HL-60/S4 treated with phorbol 12-myristate 13-acetate at 8.2 ng/mL for 4 days and 3 days (cell line): ENCODE data around the gene SFRP2.

Experiments
- in situ Hi-C: fragments of 300-500 bp; cut with MboI; formaldehyde crosslinking; loops from 2 replicates; pipeline ENCODE4 v1.15.0; 2022; ENCODE audit warnings: low sequenced_read_pairs

The SFRP2 gene

GRCh38 chr4:153773236-153773690 is 15.6 kb downstream of the SFRP2 start:
- in situ Hi-C loops, result no loop called here

DNA sequence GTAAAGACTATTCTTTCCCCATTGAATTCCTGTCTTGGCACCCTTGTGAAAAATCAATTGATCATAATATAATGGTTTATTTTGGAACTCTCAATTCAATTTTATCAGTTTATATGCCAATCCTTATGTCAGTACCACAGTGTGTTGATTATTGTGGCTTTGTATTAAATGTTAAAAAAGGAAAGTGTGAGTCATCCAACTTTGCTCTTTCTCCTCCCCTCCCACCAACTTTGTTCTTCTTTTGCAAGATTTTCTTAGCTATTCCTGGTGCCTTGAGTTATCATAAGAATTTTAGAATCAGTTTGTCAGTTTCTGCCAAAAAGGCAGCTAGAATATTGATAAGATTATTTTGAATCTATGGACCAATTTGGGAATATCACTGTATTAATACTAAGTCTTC is 17.8 kb downstream of the SFRP2 start:
- in situ Hi-C loops, result no loop called here

DNA sequence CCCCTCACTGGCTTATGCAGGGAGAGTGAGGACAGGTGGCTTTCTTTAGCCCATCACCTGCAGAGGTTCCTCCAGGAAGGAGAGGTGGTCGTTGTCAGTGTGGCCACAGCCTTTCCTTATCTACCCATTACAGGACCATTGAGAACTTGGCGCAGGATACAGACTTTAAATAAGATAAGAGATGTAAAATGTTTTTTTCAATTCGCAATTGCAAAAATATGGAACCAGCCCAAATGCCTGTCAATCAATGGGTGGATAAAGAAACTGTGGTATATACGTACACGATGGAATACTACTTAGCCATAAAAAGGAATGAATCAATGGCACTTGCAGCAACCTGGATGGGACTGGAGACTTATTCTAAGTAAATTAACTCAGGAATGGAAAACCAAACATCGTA is 22.1 kb downstream of the SFRP2 start:
- in situ Hi-C loops, result no loop called here

GRCh38 chr4:153765894-153766293 is 23.0 kb downstream of the SFRP2 start:
- in situ Hi-C loops, result no loop called here

DNA sequence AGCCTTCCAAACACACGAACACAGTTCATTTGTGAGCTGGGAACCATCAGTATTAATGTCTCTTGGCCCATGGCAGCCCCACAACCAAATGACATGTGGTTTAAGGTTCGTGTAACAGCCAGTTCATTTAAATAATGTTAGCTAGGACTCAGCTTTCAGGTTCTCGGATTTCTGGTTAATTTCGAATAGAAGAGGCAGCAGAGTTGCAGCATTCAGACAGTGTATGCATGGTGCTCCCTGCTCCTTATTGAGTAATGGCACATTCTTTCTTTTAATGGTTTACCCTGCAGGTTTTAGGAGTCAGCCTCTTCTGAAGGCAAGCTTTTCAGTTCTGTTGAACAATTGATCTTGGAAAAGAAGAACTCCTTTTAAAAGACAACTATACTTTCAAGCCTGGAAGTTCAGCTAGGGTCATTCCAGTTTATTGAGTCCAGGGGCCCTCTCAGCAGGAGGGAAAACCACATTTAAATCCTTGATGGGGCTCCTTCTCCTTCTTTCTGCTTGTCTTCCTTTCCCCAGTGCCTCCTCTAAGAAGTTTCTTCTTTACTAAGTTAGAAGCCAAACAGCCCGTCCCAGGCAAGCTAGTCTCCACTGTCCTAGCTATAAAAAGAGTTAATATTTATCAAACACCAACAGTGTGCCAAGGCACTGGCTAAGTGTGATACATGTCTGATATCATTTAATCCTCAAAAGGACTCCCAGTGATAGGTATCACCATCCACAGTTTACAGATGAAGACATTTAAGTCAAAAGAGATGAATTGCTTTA is 24.1 kb downstream of the SFRP2 start:
- in situ Hi-C loops, result no loop called here

DNA sequence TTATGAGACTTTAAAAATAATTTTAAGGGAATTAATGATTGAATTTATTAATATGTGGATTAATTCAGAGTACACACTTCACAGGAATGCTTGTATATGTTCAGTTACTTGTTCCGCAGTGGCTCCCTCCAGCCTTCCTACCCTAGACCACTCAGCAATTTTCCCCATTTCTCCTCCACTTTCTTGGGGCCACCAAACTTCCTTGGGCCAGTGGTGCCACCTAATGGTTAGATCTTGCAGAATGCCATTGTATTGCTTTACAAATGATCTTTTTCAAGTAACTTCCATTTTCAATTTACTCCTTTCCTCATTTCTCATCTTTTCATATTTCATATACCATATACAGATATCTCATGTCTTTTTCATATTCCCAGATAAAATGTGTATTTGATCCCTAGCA is 25.5 kb downstream of the SFRP2 start:
- in situ Hi-C loops, result no loop called here

DNA sequence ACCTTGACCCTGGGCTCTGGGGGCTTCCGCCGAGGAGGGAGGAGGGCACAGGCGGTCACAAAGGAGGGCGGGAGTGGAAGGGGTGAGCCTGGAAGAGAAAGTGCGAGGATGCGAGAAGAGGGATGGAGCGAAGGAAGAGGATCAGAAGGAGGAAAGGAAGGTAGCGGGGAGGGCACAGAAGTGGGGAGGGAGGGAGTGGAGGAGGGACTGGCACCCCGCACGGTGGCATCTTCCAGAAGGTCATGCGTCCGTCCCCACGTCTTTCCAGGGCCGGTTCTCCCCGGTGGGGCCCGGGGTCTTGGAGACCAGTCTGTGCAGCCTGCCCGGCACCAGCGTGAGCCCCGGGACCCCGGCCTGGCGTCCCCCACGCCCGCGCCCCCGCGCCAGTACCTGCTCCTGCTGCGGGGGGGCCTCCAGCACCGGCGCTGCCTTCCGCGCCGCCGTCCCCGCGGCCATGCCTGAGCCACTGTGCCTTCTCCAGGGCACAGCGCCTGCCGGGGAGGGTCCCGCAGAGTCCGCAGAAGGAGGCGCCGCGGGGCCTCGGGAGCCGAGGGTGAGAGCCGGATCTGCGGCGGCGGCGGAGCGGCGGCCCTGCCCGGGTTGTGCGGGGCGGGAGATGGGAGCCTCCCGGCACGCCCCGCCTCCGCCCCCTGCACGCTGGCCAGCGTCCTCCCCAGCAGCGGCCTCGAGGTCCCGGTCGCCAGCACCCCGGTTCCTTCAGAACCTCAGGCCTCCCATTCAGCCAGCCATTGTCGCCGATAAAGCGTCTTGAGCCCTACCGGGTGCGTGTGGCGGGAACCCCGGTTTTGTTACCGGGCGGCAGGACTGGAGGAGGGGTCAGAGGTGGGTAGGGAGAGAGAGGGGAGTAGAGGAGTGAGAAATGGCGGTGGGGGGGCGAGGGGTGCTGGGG is 29.2 kb downstream of the SFRP2 start, which contains the start of gene RNF175:
Gene RNF175 (minus strand): TSS at position 618 of the 910 bp plus-strand sequence. CDS start 162 bp downstream, at position 456.
- in situ Hi-C loops, result no loop called here

- in situ Hi-C loops, result no loop called here
Measured at GRCh38 chr4:153758688-153759406, 30.0 kb downstream of the SFRP2 start.

DNA sequence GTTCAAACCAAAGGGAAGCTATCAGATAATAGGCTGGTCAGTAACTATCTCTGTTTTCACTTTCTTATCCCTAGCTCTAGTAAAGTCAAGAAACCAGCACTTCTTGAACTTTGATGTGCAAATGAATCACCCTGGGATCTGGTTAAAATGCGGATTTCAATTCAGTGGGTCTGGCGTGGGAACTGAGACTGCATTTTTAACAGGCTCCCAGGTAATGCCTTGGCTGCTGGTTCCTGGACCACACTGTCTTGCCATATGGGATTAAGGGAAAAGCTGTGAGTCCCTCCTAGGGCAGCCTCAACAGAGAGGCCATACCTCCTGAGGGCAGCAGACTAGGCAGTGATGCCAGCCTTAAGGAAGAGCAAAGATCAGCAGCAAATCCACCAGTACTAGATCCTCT is 30.7 kb downstream of the SFRP2 start:
- in situ Hi-C loops, result no loop called here

GRCh38 chr4:153757407-153757806 is 31.5 kb downstream of the SFRP2 start:
- in situ Hi-C loops, result no loop called here

DNA sequence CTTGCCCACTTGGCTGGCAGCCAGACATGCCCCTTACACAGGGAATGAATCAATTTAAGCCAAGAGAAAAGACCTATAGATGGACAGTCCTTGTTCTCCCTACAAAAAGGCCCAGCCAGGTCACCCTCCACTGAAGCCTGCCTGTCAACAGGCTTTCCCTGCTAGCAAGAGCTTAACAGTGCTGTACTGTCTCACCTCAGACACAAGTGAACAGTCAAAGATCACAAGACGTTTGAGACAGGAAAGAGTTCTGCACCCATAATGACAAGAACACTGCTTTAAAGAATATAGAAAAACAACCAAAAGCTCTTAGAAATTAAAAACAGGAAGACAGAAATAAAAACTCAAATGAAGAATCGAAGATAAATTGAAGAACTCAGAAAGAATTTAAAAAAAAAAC is 33.7 kb downstream of the SFRP2 start:
- in situ Hi-C loops, result no loop called here

DNA sequence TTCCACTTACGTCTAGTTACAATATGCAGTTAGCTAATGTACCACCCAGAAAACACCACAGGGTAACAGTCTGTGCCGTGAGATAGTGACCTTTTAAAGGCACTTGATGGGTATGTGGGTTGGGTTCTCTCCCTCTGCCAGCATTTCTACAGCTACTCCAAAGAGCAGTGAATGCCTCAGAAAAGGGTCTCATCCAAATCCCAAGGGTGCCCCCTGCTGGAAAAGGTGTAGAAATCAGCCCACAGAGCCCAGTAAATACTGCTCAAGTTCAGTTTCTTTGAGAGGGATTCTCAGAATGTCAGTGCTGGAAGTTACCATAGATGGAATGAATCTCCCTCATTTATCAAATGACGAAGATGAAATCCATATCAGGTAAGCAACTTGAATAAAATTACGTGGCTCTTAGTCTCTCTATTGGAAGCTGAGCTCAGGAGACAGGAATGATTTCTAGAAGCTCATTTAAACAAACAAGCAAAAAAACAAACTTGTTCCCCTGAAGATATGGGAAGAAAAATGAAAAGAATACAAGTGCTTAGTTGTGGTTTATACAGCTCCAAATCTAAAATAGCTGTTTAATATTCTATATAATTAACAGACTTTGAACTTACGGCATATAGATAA is 38.6 kb downstream of the SFRP2 start:
- in situ Hi-C loops, result no loop called here

DNA sequence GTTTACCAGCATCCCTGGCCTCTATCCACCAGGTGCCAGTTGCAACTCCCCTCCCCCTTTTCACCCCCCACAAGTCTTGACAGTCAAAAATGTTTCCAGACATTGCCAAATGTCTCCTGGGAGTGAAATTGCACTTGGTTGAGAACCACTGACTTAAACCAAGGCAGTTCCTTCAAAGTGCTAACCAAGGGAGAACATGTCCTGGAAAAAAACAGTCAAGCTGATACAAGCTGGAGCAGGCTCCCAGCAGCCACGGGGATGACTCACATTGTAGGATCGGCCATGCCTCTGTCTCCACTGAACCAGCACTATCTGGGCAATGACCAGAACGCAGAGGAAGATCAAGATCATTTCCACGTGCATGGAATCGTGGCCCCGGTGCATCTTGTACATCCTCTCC is 40.5 kb downstream of the SFRP2 start:
- in situ Hi-C loops, result loop anchor here (25.0 kb wide), 1 partner anchor 111 kb away; no protein-coding TSS in a partner anchor

- in situ Hi-C loops, result loop anchor here (25.0 kb wide), 1 partner anchor 110 kb away; no protein-coding TSS in a partner anchor
Measured at GRCh38 chr4:153747406-153747955, 41.4 kb downstream of the SFRP2 start.

DNA sequence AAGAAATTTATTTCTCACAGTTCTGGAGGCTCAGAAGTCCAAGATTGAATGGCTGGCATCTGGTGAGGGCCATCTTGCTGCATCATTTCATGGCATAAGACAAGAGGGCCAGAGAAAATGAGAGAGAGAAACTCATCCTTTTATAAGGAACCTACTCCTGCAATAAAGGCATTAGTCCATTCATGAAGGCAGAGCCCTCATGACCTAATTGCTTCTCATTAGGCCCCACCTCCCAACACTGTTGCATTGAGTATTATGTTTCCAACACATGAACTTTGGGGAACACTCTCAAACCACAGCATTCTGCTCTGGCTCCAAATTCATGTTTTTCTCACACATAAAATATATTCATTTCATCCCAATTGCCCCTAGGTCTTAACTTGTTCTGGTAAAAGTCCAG is 43.2 kb downstream of the SFRP2 start:
- in situ Hi-C loops, result loop anchor here (25.0 kb wide), 1 partner anchor 108 kb away; no protein-coding TSS in a partner anchor

GRCh38 chr4:153741541-153741940 is 47.3 kb downstream of the SFRP2 start:
- in situ Hi-C loops, result loop anchor here (25.0 kb wide), 1 partner anchor 104 kb away; no protein-coding TSS in a partner anchor

DNA sequence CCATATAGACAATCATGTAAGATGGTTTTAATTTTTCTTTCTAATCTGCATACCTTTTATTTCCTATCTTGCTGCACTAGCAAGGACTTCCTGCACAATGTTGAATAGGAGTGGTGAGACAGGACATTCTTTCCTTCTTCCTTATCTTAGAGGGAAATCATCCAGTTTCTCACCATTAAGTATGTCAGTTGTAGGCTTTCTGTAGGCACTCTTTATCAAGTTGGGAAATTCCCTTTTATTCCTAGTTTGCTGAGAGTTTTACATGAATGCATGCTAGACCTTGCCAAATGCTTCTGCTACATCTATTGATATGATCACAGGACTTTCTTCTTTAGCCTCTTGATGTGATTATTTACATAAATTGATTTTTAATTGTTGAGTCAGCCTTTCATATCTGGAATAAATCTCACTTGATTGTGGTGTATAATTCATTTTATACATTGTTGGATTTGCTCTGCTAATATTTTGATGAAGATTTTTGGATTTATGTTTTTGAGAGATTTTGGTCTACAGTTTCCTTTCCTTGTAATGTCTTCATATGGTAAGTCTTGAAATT is 52.9 kb downstream of the SFRP2 start:
- in situ Hi-C loops, result loop anchor here (25.0 kb wide), 1 partner anchor 99 kb away; no protein-coding TSS in a partner anchor

DNA sequence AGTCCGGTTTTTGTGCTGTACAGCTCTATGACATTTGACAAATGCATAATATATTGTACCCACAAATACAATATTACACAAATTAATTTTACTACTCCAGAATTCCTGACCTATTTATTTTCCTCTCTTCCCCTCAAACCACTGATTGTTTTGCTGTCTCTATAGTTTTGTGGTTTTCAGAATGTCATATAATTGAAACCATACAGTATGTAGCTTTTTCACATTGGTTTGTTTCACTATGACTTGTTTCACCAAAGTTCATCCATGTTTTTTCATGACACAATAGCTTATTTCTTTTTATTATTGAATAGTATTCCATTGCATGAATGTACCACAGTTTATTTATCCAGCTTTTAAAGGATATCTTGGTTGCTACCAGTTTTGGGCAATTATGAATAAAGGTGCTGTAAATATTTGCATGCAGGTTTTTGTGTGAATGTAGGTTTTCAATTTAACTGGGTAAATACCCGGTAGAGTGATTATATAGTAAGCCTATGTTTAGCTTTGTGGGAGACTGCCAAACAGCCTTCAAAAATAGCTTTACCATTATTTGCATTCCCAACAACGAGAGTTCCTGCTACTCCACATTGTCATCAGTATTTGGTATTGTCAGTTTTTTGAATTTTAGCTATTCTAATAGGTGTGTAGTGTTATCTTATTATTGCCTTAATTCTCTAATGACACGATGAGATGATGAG is 55.0 kb downstream of the SFRP2 start:
- in situ Hi-C loops, result loop anchor here (25.0 kb wide), 1 partner anchor 97 kb away; no protein-coding TSS in a partner anchor

GRCh38 chr4:153731239-153731638 is 57.6 kb downstream of the SFRP2 start:
- in situ Hi-C loops, result loop anchor here (25.0 kb wide), 1 partner anchor 94 kb away; no protein-coding TSS in a partner anchor
